GM23338 (cell line): ENCODE measurements around the gene APC2. TPM values are rescaled to one million over a fixed set of nuclear protein-coding genes. Genes with fewer than 3 reads are reported as not detected.
A peak's percentile ranks its signal among the peaks of the same experiment; 100 is the strongest.

Experiments
- ATAC-seq: fragments of 200-7000 bp; cut with Tn5 transposase; 3 replicates; pipeline ENCODE4 v1.9.1; 2020
- DNase-seq: peaks from one replicate; pipeline ENCODE4 v3.0.0-alpha.2; 2015; ENCODE audit warnings: low spot score
- H2AFZ ChIP-seq: fragments of 200-600 bp; sonication (generic); 2 replicates; pipeline ENCODE4 v1.8.0; 2016; ENCODE audit warnings: antibody characterized with exemption, mild to moderate bottlenecking, moderate library complexity
- H3F3A ChIP-seq: fragments of 200-600 bp; sonication (generic); replicated peaks from 2 replicates; pipeline ENCODE4 v1.8.0; 2017; ENCODE audit warnings: antibody characterized with exemption, mixed run types, low read depth
- H3K27ac ChIP-seq: fragments of 200-600 bp; sonication (generic); 2 replicates; pipeline ENCODE4 v1.6.1; 2016; ENCODE audit warnings: low read depth
- H3K27me3 ChIP-seq: fragments of 200-600 bp; sonication (generic); 2 replicates; pipeline ENCODE4 v1.8.0; 2016; ENCODE audit warnings: mild to moderate bottlenecking, mixed run types, moderate library complexity; ENCODE audit not compliant: insufficient read depth
- H3K36me3 ChIP-seq: fragments of 200-600 bp; sonication (generic); 2 replicates; pipeline ENCODE4 v1.8.0; 2016; ENCODE audit warnings: mild to moderate bottlenecking; ENCODE audit not compliant: insufficient read depth
- H3K4me1 ChIP-seq: fragments of 200-600 bp; sonication (generic); 2 replicates; pipeline ENCODE4 v1.8.0; 2016; ENCODE audit warnings: mild to moderate bottlenecking, moderate library complexity; ENCODE audit not compliant: insufficient read depth
- H3K4me2 ChIP-seq: fragments of 200-600 bp; sonication (generic); 2 replicates; pipeline ENCODE4 v1.7.1; 2017; ENCODE audit warnings: mixed run types
- H3K4me3 ChIP-seq: fragments of 200-600 bp; sonication (generic); 2 replicates; pipeline ENCODE4 v1.6.1; 2016; ENCODE audit warnings: mixed run types
- H3K79me2 ChIP-seq: fragments of 200-600 bp; sonication (generic); replicated peaks from 2 replicates; pipeline ENCODE4 v1.8.0; 2017; ENCODE audit warnings: mild to moderate bottlenecking; ENCODE audit not compliant: insufficient read depth
- H3K9me2 ChIP-seq: fragments of 200-600 bp; sonication (generic); 2 replicates; pipeline ENCODE4 v1.8.0; 2017; ENCODE audit not compliant: insufficient read depth
- H4K20me1 ChIP-seq: fragments of 200-600 bp; sonication (generic); replicated peaks from 2 replicates; pipeline ENCODE4 v1.8.0; 2017; ENCODE audit warnings: mild to moderate bottlenecking; ENCODE audit not compliant: insufficient read depth
- H3K27ac Mint-ChIP-seq: 2 replicates; pipeline ENCODE4 v1.8.0; 2020; ENCODE audit warnings: inconsistent platforms, mild to moderate bottlenecking, moderate library complexity, mixed read lengths
- H3K27me3 Mint-ChIP-seq: 3 replicates; pipeline ENCODE4 v1.8.0; 2022; ENCODE audit warnings: low read depth, mild to moderate bottlenecking, moderate library complexity, mixed read lengths, inconsistent platforms; ENCODE audit not compliant: insufficient read depth, poor library complexity
- H3K36me3 Mint-ChIP-seq: 3 replicates; pipeline ENCODE4 v1.8.0; 2021; ENCODE audit warnings: low read depth, mild to moderate bottlenecking, inconsistent platforms, moderate library complexity, mixed read lengths
- H3K4me1 Mint-ChIP-seq: 3 replicates; pipeline ENCODE4 v1.8.0; 2020; ENCODE audit warnings: mild to moderate bottlenecking, inconsistent platforms, mixed read lengths
- H3K4me3 Mint-ChIP-seq: 3 replicates; pipeline ENCODE4 v1.8.0; 2021; ENCODE audit warnings: moderate library complexity, mild to moderate bottlenecking, inconsistent platforms, mixed read lengths
- H3K9me3 Mint-ChIP-seq: 3 replicates; pipeline ENCODE4 v1.8.0; 2020; ENCODE audit warnings: moderate library complexity, mild to moderate bottlenecking, inconsistent platforms, mixed read lengths
- CREB1 ChIP-seq: fragments of 250-450 bp; sonication (Bioruptor Pico); IDR thresholded peaks from 2 replicates; pipeline ENCODE4 v1.5.0; 2020; ENCODE audit warnings: low read depth, mild to moderate bottlenecking, moderate library complexity
- CTCF ChIP-seq, 2 experiments: fragments of 200-600 bp in 1 of 2; sonication (generic) in 1 of 2; conservative IDR thresholded peaks; 2 replicates each; pipeline versions ENCODE4 v1.5.1 to v1.6.1; 2016 to 2017; ENCODE audit warnings: antibody characterized with exemption in 2 of 2, low read depth in 2 of 2, mild to moderate bottlenecking in 2 of 2, moderate library complexity in 1 of 2
- EZH2 ChIP-seq: fragments of 200-600 bp; sonication (generic); IDR thresholded peaks from one replicate; pipeline ENCODE4 v1.8.0; 2017; ENCODE audit warnings: antibody characterized with exemption, mild to moderate bottlenecking, low read depth; ENCODE audit not compliant: unreplicated experiment
- EZH2phosphoT487 ChIP-seq: fragments of 200-600 bp; sonication (generic); IDR thresholded peaks from one replicate; pipeline ENCODE4 v1.8.1; 2018; ENCODE audit warnings: antibody characterized with exemption; ENCODE audit not compliant: unreplicated experiment
- NANOG ChIP-seq: IDR thresholded peaks from 2 replicates; pipeline ENCODE4 v1.6.1; 2016; ENCODE audit warnings: antibody characterized with exemption, borderline replicate concordance
- POLR2AphosphoS5 ChIP-seq: IDR thresholded peaks from 2 replicates; pipeline ENCODE4 v1.6.1; 2016; ENCODE audit warnings: antibody characterized with exemption, low read depth
- STAT1 ChIP-seq: IDR thresholded peaks from one replicate; pipeline ENCODE4 v1.6.1; 2016; ENCODE audit warnings: antibody characterized with exemption; ENCODE audit not compliant: unreplicated experiment
- ZNF114 ChIP-seq: fragments of 250-450 bp; sonication (Bioruptor Pico); IDR thresholded peaks from 2 replicates; pipeline ENCODE4 v1.5.0; 2020; ENCODE audit warnings: mild to moderate bottlenecking, moderate library complexity
- ZNF331 ChIP-seq: fragments of 250-450 bp; sonication (Bioruptor Pico); IDR thresholded peaks from 2 replicates; pipeline ENCODE4 v1.5.0; 2020; ENCODE audit warnings: low read depth, mild to moderate bottlenecking, moderate library complexity
- polyA plus RNA-seq: library from polyadenylated mRNA; unstranded; fragments of >200 nt; fragmentation: Nextera tagmentation; extraction: Ambion mirVana; gene quantifications from 2 replicates; pipeline ENCODE4 v1.2.1, GENCODE V29; 2016
- total RNA-seq: library from RNA; depleted of rRNA; stranded (reverse); fragments of >200 nt; shearing (Covaris generic); gene quantifications from 2 replicates; pipeline ENCODE4 v1.2.3, GENCODE V29; 2014

The APC2 gene
- total and polyA plus RNA-seq, 2 experiments from 2014 or later, result 1.4 to 18.3 TPM

DNA sequence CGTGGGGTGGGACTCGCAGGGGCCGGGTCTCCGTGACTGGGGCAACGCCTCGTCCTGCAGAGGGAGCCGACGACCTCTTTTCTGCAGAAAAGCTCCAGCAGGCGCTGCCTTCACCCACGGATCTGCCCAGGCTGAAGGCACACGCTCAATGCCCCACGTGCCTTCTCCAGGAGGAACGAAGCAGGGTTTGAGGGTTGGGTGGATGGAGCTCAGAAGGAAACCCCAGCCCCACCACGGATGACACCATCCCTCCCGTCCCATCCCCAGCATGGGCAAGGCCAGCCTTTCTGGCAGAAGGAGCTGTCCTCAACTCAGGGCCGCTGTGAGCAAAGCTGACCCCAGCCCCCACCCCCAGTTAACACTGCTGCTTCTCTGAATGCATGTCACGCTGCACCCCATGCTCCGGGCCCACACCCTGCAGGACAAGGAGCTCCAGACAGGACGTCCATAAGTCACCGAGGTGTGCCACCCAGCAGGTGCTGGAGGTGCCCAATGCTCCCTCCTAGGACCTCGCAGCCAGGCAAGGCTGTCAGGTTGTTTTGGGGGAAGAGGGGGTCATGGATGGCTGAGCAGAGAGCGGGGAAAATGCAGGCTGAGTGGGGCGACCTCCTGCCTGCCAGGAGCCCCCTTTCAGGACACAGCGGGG, 21.7 kb downstream of the APC2 start:
- H3K79me2 ChIP-seq, result no peaks in the 10 kb centered on the region
- peak overlapping the region; percentile 63 for H3K4me3 ChIP-seq
- Mint-ChIP-seq H3K36me3 (no peaks in the 10 kb centered on the region; the same call in 2 of the 3 replicates), H3K4me1 (peaks cover 6% of the 10 kb centered on the region; the same call in 2 of the 3 replicates), H3K9me3 (0 out of 3 replicates have a peak, but pooled peaks cover 3% of the 10 kb centered on the region), H3K27me3 (peaks cover 48% of the 10 kb centered on the region), H3K4me3 (no peak overlapping the region; the same call in 2 of the 3 replicates), H3K27ac (no peak overlapping the region)
- peak in 1 of 2 experiments; percentile 42; a peak in 2 of 4 replicates for TF ChIP-seq CTCF (conservative IDR thresholded peaks at IDR 0.05; ENCODE audit: low read depth in 2 of 2)
- TF ChIP-seq POLR2AphosphoS5, result no peak
- TF ChIP-seq CREB1, result no peak
- TF ChIP-seq ZNF331, result no peak
- TF ChIP-seq ZNF114 (CRISPR knock-in tag), result no peak
- TF ChIP-seq EZH2phosphoT487, result no peak
- no peak for DNase-seq
- H3K27ac ChIP-seq, result no peak overlapping the region
- H4K20me1 ChIP-seq, result peaks cover 16% of the 10 kb centered on the region; the same call in 1 of the 2 replicates
- H2AFZ ChIP-seq, result no peak overlapping the region
- no peaks in the 10 kb centered on the region for H3K9me2 ChIP-seq
- H3F3A ChIP-seq, result peaks cover 18% of the 10 kb centered on the region
- peaks cover 6% of the 10 kb centered on the region; the same call in 1 of the 2 replicates for H3K4me1 ChIP-seq
- peaks cover 65% of the 10 kb centered on the region for H3K27me3 ChIP-seq
- ATAC-seq, result no peak
- no peaks in the 10 kb centered on the region for H3K36me3 ChIP-seq
- H3K4me2 ChIP-seq, result peak overlapping the region; percentile 89

DNA sequence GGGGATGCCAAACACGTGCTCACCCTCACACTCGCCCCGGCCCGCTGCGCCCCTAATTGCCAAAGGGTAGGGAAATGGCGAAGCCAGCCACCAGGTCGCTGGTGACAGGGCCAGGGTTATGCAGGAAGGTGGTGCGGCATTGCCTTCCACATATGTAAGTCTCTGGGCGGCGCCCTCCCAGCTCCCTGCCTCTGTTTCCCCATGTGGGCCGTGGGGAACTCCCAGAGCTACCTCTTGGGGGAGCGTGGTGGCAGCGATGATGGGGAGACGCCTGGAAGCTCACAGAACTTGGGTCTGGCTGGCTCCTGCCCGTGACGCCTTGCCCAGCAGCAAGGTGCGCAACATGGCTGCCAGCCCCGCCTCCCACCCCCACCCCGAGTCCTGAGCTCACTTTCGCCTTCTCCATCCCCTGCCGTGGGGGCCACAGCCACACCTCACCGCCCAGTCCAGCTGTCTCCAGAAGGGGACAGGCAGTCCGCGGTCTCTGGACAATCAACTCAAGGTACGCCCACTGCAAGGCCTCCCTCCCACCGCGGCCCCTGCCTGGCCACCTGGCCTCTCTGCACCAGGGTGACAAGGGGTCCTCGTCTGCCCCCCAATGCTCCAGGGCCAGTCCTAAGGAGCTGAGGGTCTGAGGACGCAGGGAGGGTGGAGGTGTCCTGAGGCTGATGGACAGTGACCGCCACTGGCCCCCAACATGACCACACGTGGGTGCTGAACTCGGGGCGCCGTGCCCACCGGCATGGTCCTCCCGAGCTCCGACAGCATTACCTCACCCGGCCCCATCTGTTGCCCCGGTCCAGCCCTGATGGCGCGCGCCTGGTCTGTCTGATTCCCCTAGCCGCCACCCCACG, 22.5 kb downstream of the APC2 start:
- Histone ChIP-seq H3K79me2 (peaks cover 7% of the 10 kb centered on the region), H3K4me1 (peaks cover 6% of the 10 kb centered on the region; the same call in 1 of the 2 replicates), H3K27ac (no peak overlapping the region), H3K27me3 (peaks cover 57% of the 10 kb centered on the region), H3K9me2 (no peaks in the 10 kb centered on the region), H2AFZ (no peak overlapping the region), H3K36me3 (0 out of 2 replicates have a peak, but pooled peaks cover 4% of the 10 kb centered on the region), H4K20me1 (peaks cover 24% of the 10 kb centered on the region), H3F3A (peaks cover 20% of the 10 kb centered on the region), H3K4me3 (no peak overlapping the region), H3K4me2 (no peak overlapping the region; the same call in 1 of the 2 replicates)
- no peak for ATAC-seq
- Mint-ChIP-seq H3K27ac (no peak overlapping the region), H3K9me3 (0 out of 3 replicates have a peak, but pooled peaks cover 3% of the 10 kb centered on the region), H3K4me3 (no peak overlapping the region), H3K36me3 (peaks cover 5% of the 10 kb centered on the region; the same call in 2 of the 3 replicates), H3K4me1 (peaks cover 9% of the 10 kb centered on the region; the same call in 2 of the 3 replicates), H3K27me3 (peaks cover 42% of the 10 kb centered on the region)
- no peak for DNase-seq
- no peak for TF ChIP-seq STAT1
- TF ChIP-seq ZNF114 (CRISPR knock-in tag), result no peak
- no peak for TF ChIP-seq CTCF (conservative IDR thresholded peaks at IDR 0.05; ENCODE audit: low read depth in 2 of 2)
- TF ChIP-seq EZH2, result no peak
- TF ChIP-seq POLR2AphosphoS5, result no peak
- TF ChIP-seq NANOG, result no peak
- no peak for TF ChIP-seq ZNF331
- TF ChIP-seq EZH2phosphoT487, result no peak
